ENCODE measurements around the gene DBNL. TPM values are rescaled to one million over a fixed set of nuclear protein-coding genes. Genes with fewer than 3 reads are reported as not detected.

The DBNL gene
- total RNA-seq, 6 donors from 2014 or later: 81.8 to 169 (median 130) TPM

DNA sequence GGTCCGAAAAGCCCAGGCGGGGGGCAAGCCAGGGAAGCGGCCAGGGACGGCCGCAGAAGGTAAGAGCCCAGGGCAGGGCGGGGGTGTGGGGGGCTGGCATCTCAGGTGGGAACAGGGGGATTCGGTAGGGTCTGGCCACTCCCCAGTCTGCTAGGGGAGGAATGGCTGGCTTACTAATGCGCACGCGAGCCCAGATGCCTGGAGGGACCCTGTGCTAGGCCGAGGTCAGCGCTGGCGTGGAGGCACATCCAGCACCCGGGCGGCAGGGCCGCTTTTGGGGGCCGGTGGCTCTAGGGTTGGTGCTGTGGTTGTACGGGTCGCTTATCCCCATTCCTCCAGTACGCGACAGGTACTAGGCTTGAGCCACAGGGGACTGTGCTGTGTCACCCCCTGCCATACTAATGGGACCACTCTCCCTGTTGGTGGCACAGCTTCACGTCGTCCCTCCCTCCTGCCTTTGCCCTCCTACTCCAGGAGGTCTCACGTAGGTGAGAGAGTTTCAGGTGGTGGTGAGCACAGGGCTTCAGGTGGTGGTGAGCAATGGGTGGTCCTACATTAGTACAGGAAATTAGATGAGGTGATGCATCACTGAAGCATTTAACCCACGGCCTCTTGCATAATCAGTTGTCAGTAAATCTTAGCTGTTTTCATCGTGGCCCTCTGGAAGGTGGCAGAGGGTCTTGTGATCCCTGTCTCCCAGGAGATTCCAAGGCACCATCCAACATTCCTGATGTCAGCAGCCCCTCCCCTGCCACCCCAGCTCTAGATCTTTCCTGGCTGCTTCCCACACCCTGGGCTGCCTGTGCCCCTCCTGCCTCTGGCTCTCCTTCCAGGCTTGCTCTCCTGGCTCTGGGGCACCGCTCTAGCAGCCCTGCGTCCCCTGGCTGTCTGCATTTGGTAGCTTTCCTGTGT, 60.6 kb downstream of the DBNL start:
- peak; percentile 11 to 38 for TF ChIP-seq POLR2AphosphoS5 (IDR thresholded peaks at IDR 0.05)
- TF ChIP-seq EP300 (IDR thresholded peaks at IDR 0.05): no peak
- Histone ChIP-seq H3K36me3 (peaks cover 0 to 32% (median 14%) of the 10 kb centered on the region in 4 donors), H3K9me3 (no peaks in the 10 kb centered on the region), H3K27me3 (peaks cover 0 to 10% (median 6%) of the 10 kb centered on the region in 4 donors), H3K4me1 (peaks cover 5 to 16% (median 13%) of the 10 kb centered on the region in 4 donors), H3K27ac (peak overlapping the region; percentile 83 to 96 (median 90)), H3K4me3 (peak overlapping the region; percentile 52 to 70 (median 61))
- ATAC-seq (ENCODE audit: low FRiP score in 2 of 2): peak in 1 of 2 donors; percentile 42
- peak in 1 of 2 donors; percentile 74 for DNase-seq
- 25 to 44% methylated on average over 17 to 24 of the region's 28 CpGs for WGBS, 2 donors

DNA sequence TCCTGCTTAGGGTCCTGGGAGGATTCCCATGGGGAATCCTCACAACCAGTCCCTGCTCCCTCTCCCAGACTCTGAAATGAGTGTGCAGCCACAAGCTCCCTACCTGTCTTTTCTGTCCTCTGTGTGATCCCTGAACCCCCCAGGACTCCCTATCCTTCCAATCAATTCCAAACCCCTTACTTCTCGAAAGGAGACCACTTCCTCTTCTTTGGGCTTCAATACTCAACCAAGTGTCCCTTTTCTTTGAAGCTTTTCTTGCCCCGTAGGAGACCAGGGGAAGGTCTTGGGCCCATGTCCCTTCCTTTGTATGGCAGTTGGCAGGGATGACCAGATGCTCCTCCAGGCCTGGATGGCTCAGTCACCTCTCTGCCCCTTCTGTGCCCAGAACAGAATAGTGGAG, 61.3 kb downstream of the DBNL start:
- no peak for ATAC-seq (ENCODE audit: low FRiP score in 2 of 2)
- TF ChIP-seq POLR2A (IDR thresholded peaks at IDR 0.05) (no peak), EP300 (IDR thresholded peaks at IDR 0.05) (no peak), POLR2AphosphoS5 (IDR thresholded peaks at IDR 0.05) (no peak)
- TF ChIP-seq, protein P1, sequence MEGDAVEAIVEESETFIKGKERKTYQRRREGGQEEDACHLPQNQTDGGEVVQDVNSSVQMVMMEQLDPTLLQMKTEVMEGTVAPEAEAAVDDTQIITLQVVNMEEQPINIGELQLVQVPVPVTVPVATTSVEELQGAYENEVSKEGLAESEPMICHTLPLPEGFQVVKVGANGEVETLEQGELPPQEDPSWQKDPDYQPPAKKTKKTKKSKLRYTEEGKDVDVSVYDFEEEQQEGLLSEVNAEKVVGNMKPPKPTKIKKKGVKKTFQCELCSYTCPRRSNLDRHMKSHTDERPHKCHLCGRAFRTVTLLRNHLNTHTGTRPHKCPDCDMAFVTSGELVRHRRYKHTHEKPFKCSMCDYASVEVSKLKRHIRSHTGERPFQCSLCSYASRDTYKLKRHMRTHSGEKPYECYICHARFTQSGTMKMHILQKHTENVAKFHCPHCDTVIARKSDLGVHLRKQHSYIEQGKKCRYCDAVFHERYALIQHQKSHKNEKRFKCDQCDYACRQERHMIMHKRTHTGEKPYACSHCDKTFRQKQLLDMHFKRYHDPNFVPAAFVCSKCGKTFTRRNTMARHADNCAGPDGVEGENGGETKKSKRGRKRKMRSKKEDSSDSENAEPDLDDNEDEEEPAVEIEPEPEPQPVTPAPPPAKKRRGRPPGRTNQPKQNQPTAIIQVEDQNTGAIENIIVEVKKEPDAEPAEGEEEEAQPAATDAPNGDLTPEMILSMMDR (IDR thresholded peaks at IDR 0.05): no peak
- Histone ChIP-seq H3K4me1 (peaks cover 5 to 16% (median 13%) of the 10 kb centered on the region in 4 donors), H3K9me3 (no peaks in the 10 kb centered on the region), H3K36me3 (peaks cover 0 to 40% (median 17%) of the 10 kb centered on the region in 4 donors), H3K27me3 (peaks cover 0 to 10% (median 6%) of the 10 kb centered on the region in 4 donors), H3K4me3 (peak overlapping the region in 3 of 4 donors; percentile 52 to 64 (median 58)), H3K27ac (peak overlapping the region; percentile 83 to 96 (median 90))
- no peak for DNase-seq
- WGBS, 2 donors: 62 to 67% methylated on average over 2 of the region's 2 CpGs

DNA sequence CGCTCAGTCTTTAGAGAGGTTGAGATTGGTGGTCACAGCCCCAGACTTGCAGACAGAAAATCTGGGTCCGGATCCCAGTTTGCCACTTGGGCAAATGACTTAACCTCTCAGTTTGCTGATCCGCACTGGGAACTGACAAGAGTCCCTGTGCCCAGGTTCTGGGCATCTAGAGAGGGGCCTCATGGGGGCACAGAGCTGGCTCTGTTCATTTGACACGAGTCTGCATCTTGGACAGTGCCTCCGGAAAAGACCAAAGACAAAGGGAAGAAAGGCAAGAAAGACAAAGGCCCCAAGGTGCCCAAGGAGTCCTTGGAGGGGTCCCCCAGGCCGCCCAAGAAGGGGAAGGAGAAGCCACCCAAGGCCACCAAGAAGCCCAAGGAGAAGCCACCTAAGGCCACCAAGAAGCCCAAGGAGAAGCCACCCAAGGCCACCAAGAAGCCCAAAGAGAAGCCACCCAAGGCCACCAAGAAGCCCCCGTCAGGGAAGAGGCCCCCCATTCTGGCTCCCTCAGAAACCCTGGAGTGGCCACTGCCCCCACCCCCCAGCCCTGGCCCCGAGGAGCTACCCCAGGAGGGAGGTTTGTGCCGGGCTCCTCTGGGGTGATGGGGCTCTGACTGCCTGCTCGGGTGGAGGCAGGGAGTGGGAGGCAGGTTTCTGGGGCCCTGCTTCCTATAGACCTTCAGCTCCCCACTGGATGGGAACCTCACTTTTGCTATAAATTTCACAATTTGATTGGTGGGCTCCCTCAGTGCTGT, 62.0 kb downstream of the DBNL start:
- Histone ChIP-seq H3K4me1 (peaks cover 5 to 16% (median 13%) of the 10 kb centered on the region in 4 donors), H3K9me3 (no peaks in the 10 kb centered on the region), H3K27me3 (peaks cover 0 to 10% (median 6%) of the 10 kb centered on the region in 4 donors), H3K36me3 (peaks cover 0 to 44% (median 19%) of the 10 kb centered on the region in 4 donors), H3K4me3 (peak overlapping the region in 3 of 4 donors; percentile 52 to 64 (median 58)), H3K27ac (peak overlapping the region; percentile 83 to 96 (median 90))
- 88 to 90% methylated on average over 6 to 10 of the region's 10 CpGs for WGBS, 2 donors
- DNase-seq (no peak), ATAC-seq (ENCODE audit: low FRiP score in 2 of 2) (no peak)
- no peak for TF ChIP-seq POLR2AphosphoS5 (IDR thresholded peaks at IDR 0.05)
- no peak for TF ChIP-seq POLR2A (IDR thresholded peaks at IDR 0.05)
- no peak for TF ChIP-seq EP300 (IDR thresholded peaks at IDR 0.05)
- TF ChIP-seq, protein P1 (IDR thresholded peaks at IDR 0.05): no peak

DNA sequence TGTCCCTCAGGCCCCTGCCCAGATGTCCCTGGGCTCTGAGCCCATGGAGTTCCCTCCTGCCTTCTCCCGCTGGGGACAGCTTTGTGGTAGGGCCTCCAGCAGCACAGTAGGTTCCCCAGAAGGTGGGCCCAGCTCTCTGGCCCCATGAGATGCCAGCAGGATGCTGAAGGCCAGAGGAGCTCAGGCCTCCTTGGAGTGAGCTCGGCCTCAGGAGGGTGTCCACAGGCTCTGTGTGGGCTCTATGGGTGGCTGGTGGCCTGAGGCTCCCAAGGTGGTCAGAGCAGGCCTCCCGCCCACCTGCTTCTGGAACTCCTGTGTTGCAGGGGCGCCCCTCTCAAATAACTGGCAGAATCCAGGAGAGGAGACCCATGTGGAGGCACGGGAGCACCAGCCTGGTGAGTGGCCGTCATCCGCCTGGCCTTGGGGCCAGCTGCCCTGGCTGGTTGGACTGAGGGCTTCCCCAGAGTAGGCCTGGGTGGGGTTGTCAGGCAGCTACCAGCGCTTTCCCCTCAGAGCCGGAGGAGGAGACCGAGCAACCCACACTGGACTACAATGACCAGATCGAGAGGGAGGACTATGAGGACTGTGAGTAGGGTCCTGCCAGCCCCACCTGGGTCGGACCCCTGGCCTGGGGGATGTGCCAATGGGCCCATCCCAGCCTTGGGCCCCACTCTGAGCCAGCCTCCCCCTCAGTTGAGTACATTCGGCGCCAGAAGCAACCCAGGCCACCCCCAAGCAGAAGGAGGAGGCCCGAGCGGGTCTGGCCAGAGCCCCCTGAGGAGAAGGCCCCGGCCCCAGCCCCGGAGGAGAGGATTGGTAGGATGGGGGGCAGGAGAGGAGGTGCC, 62.8 kb downstream of the DBNL start:
- H3K4me1 ChIP-seq: peaks cover 5 to 16% (median 13%) of the 10 kb centered on the region in 4 donors
- peak overlapping the region in 3 of 4 donors; percentile 89 to 96 (median 91) for H3K27ac ChIP-seq
- H3K4me3 ChIP-seq: peak overlapping the region in 1 of 4 donors; percentile 58
- no peak for DNase-seq
- 93% methylated on average over 17 of the region's 18 CpGs; no CpG with 5 or more reads in 1 of the 2 donors for WGBS, 2 donors
- no peak for TF ChIP-seq EP300 (IDR thresholded peaks at IDR 0.05)
- no peak for TF ChIP-seq POLR2A (IDR thresholded peaks at IDR 0.05)
- no peak for TF ChIP-seq POLR2AphosphoS5 (IDR thresholded peaks at IDR 0.05)
- TF ChIP-seq, protein P1 (IDR thresholded peaks at IDR 0.05): no peak
- H3K27me3 ChIP-seq: peaks cover 0 to 10% (median 6%) of the 10 kb centered on the region in 4 donors
- no peaks in the 10 kb centered on the region for H3K9me3 ChIP-seq
- peaks cover 0 to 53% (median 23%) of the 10 kb centered on the region in 4 donors for H3K36me3 ChIP-seq
- ATAC-seq (ENCODE audit: low FRiP score in 2 of 2): no peak

All from upper lobe of left lung (tissue), 6 donors.